ENCODE data around the gene TMEM191B.
"Not testable (repeated sequence)": the region's sequence is repeated elsewhere in the genome, so short reads cannot be mapped to it uniquely, and the experiment has no call there.

TMEM191B gene

GRCh38 chr22:18558516-18558915 is 30.9 kb downstream of the TMEM191B start:
- DNase-seq (ENCODE audit: low read depth): not testable (repeated sequence)

DNA sequence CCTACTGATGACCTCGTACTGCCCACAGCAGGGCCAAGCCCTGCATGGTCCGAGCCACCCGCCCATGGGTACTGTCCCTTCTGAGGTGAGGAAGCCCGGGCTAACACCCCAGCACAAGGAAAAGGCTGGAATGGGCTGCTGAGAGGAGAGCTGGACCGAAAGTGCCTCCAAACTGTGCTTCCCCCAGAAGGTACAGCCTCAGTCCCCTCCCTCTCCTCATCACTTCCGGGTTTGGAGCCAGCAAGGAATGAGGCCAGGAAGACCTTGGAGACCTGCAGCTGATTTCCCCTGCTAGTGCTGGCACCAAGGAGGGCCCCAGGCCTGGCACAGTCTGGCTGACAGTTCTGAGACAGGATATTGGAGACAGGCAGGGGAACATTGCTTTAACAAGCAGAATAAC is 31.3 kb downstream of the TMEM191B start:
- not testable (repeated sequence) for DNase-seq (ENCODE audit: low read depth)

- not testable (repeated sequence) for DNase-seq (ENCODE audit: low read depth)
These were observed 32.7 kb downstream of the TMEM191B start for GRCh38 chr22:18560099-18560974.

GRCh38 chr22:18570509-18571246 is 43.1 kb downstream of the TMEM191B start:
- not testable (repeated sequence) for DNase-seq (ENCODE audit: low read depth)

DNA sequence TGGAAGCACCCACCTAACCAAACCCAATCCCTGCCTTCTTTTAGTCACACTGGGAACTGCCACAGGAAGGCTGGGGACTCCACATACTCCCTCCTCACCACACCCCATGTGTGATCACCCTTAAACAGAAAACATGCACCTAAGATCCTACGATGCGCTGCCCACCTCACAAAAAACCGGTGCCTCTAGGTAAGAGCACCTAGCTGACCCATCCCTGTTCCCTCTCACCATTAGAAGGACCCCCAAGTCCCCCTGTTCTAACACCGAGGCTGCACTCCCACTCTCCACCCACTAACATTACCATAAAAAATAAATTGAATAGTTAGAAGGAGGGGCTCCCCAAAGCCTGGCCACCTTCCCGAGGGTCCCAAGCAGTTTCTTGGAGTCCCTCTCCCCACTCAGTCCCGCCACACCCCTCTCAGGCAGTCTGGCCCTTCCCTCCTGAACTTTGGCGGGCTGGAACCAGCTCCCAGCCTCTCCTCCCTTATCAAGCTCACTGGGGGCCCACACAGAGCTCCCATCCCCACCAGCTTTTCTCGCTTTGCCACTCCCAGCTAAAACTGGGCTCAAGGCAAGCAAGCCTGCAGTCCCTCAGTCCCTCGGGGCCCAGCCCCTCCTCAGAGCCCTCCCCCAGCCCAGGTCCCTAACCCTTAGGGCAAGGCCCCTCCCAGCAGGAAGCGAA is 46.0 kb downstream of the TMEM191B start:
- DNase-seq (ENCODE audit: low read depth): not testable (repeated sequence)

GRCh38 chr22:18574555-18574954 is 47.0 kb downstream of the TMEM191B start:
- not testable (repeated sequence) for DNase-seq (ENCODE audit: low read depth)

DNA sequence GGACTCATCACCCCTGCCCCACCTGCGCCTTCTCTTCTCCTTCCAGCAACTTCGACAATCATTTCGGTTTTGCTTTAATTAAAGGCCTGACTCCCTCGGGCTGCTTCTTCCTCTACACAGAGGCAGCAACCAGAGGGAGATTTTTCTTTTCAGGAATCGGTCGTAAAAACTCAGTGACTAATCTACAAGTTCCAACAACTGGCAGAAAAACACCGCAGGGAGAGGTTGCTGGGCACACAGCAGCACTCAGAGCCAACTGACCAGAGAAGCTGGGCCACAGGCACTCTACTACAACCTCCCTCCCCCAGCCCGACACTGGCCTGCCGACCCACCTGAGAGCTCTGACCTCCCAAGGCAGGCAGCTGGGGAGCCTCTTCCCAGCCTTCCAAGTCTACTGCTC is 48.1 kb downstream of the TMEM191B start:
- not testable (repeated sequence) for DNase-seq (ENCODE audit: low read depth)

- not testable (repeated sequence) for DNase-seq (ENCODE audit: low read depth)
These were observed 49.7 kb downstream of the TMEM191B start for GRCh38 chr22:18577090-18577818.

DNA sequence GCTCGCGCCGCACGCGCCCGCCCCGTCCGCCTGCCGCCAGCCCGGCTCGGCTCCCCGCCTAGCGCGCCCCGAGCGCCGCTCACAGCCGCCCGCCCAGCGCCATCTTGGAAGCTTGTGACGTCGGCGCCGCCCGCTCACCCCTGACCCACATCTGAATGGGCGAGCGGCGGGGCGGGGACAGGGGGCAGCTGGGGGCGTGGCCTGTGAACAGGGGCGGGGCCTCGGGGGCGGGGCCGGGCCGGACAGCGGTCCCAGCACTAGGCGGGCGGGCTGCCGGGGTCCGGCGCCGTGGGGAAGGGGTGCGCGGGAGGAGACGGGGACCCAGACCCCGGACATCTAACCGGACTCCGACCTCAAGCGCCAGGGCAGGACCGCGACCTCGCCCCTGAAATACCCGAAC is 50.2 kb downstream of the TMEM191B start:
- DNase-seq (ENCODE audit: low read depth): not testable (repeated sequence)

Measured in activated gamma-delta T cell treated with anti-CD3 and anti-CD28 coated beads, Interleukin-2, amount 50 U/mL, for 16 hours (primary cell).